HG03064 (cell line): ENCODE measurements around the gene NFKBIB.
"Not testable (repeated sequence)": the region's sequence is repeated elsewhere in the genome, so short reads cannot be mapped to it uniquely, and the experiment has no call there.

Source experiments
- ATAC-seq: cut with Tn5 transposase; IDR thresholded peaks from one replicate; pipeline ENCODE4 v1.9.1; 2021; ENCODE audit warnings: low read depth; ENCODE audit not compliant: unreplicated experiment

Gene NFKBIB

GRCh38 chr19:38922482-38922881 is 22.7 kb downstream of the NFKBIB start:
- no peak for ATAC-seq

- ATAC-seq: no peak
Observed at GRCh38 chr19:38924388-38924787, 24.6 kb downstream of the NFKBIB start.

- no peak for ATAC-seq
Observed at GRCh38 chr19:38928391-38929001, 28.7 kb downstream of the NFKBIB start.

- ATAC-seq: peak; percentile 55
Observed at GRCh38 chr19:38929929-38930775, 30.4 kb downstream of the NFKBIB start, which contains the start of gene SARS2. Gene SARS2 (minus strand): TSS chr19:38930763. CDS start chr19:38930736, 27 bp downstream.

- ATAC-seq: peak; percentile 84
Observed at GRCh38 chr19:38930776-38931520, 31.2 kb downstream of the NFKBIB start, which contains the start of gene MRPS12. Gene MRPS12 (plus strand): TSS chr19:38930944. CDS start chr19:38931295, 351 bp downstream.

- no peak for ATAC-seq
Observed at GRCh38 chr19:38931521-38931793, 31.7 kb downstream of the NFKBIB start.

- no peak for ATAC-seq
Observed at GRCh38 chr19:38932425-38933179, 32.8 kb downstream of the NFKBIB start.

- ATAC-seq: no peak
Observed at GRCh38 chr19:38933544-38933943, 33.8 kb downstream of the NFKBIB start.

- no peak for ATAC-seq
Observed at GRCh38 chr19:38939957-38940356, 40.2 kb downstream of the NFKBIB start.

- not testable (repeated sequence) for ATAC-seq
Observed at GRCh38 chr19:38941466-38941865, 41.7 kb downstream of the NFKBIB start.

GRCh38 chr19:38941979-38942378 is 42.2 kb downstream of the NFKBIB start:
- no peak for ATAC-seq

- ATAC-seq: no peak
Observed at GRCh38 chr19:38942471-38943181, 42.9 kb downstream of the NFKBIB start.

- no peak for ATAC-seq
Observed at GRCh38 chr19:38944981-38945506, 45.3 kb downstream of the NFKBIB start.

GRCh38 chr19:38945562-38946228 is 45.9 kb downstream of the NFKBIB start:
- ATAC-seq: no peak

- no peak for ATAC-seq
Observed at GRCh38 chr19:38946229-38947010, 46.7 kb downstream of the NFKBIB start.

- ATAC-seq: no peak
Observed at GRCh38 chr19:38949580-38950367, 50.0 kb downstream of the NFKBIB start.

- no peak for ATAC-seq
Observed at GRCh38 chr19:38951187-38951586, 51.4 kb downstream of the NFKBIB start.
